HG03558 (cell line): ENCODE results near the gene KCNQ1.
A peak's percentile ranks its signal among the peaks of the same experiment; 100 is the strongest.

ENCODE experiments used
- ATAC-seq: cut with Tn5 transposase; IDR thresholded peaks from one replicate; pipeline ENCODE4 v1.9.1; 2021; ENCODE audit warnings: moderate number of reproducible peaks; ENCODE audit not compliant: unreplicated experiment; ENCODE audit errors: extremely low read depth

KCNQ1 gene

DNA sequence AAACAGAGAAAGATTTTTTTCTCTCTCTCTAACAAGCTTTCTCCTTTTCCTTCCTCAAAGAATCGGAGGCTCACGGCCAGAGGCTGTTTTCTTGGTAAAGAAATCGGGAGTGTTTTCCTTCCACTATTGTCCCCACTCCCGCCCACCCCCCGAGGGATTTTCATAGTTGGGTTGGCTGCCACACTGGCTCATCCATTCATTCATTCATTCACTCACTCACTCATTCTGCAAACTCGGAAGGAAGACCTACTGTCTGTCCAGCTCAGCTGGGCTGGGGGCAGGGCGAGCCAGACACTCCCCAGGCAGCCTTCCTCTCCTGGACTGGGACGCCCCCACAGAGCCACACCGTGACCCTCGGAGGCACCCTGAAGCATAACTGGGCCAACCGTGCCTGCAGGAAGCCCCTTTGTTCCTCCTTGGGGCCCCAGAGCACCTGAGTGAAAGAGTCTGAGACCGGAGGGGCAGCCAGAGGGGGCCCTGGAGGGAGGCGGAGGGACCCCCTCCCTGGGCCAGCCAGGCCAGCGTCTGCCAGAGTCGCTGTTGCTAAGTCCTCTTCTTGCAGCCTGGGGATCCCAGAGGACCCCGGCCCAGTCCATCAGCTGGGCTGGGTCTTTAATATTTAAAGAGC lies 423.8 kb downstream of the KCNQ1 start:
- no peak for ATAC-seq

DNA sequence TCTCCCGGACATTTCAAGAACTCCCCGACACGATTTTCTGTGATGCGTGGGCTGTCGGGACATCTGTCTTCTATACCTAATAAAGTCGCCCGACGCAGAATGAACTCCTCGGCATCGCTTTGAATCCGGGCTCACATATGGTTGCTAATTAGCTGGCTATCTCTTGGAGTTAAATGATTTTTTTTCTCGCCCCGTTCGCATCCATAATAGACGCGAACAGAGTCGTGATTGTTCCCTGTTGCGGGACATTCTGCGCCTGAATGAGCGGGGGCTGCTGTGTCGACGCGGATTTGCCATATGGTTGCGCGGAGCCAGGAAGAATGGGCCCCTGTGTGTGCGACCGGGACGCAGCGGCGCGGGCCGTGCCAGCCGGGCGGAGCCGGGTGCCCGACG lies 424.3 kb downstream of the KCNQ1 start:
- no peak for ATAC-seq

DNA sequence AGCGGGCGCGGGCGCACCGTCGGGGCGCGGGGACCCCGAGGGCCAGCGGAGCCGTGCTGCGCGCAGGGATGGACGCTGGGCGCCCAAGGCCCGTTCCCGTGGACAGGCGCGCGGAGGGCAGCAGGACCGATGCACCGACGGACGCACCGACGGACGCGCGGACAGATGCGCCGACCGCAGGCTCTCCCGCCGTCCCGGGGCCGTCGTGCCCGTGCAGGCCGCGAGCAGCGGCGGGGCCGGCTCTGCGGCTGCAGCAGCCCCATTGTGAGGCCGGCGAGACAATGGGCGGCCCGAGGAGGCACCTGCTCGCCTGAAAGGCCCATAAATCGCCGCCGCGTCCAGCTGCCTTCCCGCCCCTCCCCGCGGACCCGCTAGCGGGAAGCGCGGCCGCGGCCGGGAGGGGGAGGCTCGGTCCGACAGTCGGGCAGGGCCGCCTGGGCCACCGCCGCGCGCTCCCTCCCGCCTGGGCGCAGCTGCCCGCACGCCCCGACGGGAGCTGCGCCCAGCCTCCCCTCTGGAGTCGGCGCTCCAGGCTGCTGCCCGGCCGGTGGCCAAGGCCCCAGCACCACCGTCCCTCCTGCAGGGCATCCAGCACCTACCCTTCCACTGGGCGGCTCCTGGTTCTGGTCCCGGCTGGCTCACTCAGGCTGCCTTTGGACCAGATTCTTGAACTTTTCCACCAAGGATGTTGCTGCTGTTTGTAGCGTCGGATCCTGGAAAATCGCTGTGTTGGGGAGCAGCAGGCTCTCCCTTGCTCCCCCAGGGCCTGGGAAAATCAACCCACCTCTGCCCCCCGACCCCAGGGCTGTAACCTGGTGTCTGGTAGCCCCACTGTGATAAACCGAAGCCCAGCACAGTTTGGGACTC lies 425.0 kb downstream of the KCNQ1 start:
- ATAC-seq = no peak

DNA sequence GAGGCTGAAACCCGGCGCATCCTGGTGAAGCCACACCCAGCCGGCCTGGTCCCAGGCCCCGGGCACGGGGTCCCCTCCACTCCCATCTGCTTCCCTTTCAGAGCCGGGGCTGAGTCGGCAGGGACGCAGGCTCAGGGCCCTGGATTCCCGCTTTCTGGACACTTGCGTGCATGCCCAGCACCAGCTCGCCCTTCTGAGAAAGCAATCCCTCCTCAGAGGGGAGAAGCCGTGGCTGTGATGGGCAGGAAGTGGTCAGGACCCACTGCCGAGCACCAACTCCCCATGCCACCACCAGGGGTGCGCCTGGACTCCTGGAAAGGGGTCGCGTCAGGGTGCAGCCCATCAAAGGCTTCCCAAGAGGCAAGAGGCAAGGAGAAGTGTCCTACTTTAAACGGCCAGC lies 425.7 kb downstream of the KCNQ1 start:
- ATAC-seq = no peak

DNA sequence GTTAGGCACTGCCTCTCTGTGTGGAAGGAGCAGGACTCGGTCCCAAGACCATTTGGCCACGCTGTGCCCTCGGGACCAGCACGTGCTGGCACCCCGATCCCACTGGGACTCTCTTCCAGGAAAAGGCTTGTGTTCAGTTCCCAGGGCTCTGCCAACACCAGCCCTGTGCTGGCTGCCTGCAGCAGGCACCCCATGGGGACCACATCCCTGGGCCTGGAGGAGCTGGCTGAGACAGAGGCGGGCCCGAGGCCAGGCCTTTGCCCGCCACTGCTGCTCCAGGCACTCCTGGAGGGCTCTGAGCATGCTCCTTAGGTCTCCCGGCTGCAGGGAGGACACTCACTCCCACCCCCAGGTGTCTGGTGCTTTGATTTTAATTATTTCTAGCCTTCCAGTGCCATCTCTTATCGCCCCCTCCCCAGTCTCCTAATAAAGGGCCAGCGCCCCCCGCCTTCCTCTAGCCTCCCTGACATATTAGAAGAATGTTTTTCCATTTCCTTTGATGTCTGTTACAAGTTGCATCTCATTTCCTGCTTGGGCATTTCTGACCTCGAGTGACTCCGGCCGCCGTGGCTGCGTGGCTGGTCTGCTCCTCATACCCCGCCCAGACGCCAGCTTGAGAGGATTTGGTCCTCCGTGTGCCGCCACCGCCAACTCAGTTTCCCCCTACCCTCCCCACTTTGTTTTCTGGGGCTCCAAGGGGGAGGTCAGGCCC lies 426.3 kb downstream of the KCNQ1 start:
- no peak for ATAC-seq

DNA sequence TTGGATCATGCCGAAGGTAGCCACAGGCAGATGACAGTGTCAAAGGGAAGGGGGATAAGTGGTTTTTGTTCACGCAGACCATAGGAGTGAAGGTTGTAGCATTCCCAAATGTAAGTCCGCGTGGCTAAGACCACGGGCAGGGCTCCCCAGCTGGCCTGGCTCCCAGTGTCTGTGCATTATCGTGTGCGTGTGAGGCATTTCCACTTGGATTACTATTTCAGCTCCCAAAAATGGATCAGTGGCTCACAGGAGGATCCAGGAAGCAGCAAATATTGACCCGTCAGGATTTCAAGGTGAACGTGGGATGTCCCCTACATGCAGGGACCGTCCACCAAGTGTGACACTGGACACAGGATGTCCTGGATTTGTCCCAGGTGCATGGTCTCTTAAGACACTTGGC lies 430.2 kb downstream of the KCNQ1 start:
- ATAC-seq = no peak

DNA sequence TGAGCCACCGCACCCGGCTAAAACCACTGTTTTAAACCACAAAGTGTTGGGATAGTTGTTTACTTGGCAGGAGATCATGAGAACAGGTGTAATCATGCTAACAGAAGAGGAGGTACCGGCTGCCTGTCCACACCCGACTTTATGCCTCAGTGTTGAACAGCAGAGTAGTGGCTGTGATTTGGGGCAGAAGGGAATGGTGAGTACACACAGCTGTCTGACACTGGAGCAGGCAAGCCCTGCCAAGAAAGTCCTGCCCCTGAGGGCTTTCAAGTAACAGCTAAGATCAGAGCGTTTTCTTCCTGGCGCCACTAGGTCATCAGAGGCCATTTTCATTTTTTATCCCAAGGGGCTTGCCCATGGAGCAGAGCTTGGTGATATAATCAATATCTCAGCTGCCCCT lies 432.7 kb downstream of the KCNQ1 start:
- no peak for ATAC-seq

DNA sequence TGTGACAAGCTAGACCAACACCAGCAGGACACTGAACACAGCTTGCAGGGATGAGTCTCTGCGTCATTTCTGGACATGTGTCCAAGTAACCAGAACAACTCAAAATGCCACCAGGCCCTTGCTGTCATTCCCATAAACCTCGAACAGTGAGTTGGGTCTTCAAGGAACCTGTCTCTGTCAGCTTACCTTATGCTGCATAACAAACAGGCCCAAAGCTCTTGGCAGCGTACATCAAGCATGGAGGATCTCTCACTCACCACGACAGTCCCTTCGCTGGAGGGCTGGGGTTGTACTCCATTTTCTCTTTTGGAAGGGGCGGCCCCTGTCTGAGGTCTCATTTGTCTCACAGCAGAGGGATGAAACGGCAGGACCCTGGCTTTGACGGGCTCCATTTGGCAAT lies 434.0 kb downstream of the KCNQ1 start:
- no peak for ATAC-seq

DNA sequence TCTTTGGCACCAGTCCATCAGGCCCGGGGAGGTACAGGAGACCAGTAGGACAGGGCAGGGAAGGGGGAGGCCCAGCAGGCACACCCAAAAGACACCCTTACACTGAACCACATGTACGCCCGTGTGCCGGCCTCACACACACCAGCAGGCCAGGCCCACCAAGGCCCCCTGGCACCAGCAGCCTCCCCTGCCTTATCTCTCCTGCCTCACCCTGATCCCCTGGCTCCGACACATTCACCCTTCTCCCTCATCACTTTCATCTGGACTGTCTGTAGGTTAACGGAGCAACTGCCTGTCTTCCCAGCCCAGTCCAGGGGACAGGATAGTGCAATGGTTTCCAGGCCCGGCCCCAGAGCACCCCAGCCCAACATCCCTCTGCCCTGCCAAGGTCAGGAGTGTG lies 435.8 kb downstream of the KCNQ1 start:
- ATAC-seq = no peak

DNA sequence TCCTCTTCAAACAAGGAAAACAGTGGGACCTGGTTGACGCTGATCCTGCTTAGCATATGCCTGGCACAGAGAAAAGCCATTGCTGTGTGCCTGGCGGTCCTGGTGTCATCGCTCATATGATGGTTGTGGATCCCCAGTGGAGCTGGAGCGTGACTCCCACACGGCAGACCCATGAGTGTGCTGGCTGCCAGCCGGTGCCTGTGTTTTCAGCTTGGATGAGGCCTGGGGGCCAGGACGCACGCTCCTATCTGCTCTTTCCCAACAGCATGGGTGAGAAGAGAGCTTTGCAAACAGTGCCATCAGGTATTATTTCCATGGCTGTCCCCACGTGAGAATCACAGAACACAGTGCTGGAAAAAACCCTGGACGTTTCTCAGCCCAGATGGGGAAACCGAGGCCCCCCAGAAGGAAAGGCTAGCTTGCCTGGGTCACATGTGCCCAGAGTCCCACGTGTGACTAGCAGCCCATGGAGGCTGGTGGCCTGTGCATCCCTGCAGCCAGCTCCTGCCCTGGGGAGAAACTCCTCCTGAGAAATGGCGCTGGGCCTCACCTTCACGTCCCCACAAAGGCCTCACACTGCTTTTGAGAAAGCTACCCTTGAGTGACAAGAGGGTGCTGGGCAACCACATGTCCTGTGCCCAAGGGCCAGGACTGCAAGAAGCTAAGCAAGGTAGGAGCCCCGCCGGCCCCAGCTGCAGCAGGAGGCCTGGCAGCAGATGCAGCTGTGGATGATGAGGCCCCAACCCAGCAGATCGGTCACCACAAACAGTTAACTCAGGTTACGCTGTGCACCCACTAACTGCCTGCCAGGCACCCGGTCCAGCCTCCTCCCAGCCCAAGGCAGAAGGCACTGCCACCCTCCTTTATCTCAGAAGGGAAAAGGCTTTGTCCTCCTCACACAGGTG lies 436.5 kb downstream of the KCNQ1 start:
- no peak for ATAC-seq

DNA sequence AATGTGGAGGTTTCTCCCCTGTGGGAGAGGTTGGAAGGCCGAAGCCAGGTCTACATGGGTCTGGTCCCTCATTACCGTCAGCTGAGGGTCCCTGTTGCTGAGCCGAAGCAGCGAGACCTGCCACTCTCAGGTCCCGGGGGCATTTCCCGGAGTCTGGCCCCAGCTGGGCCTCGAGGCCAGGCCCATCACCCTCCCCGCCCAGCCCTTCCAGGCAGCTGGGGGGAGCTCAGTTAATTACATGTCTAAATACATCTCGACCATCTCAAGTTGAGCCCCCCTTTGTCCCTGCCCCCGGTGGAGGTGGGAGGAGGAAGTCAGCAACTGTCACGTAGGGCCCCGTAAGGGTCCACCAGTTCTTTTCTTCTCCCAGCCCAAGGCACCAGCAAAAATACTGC lies 437.2 kb downstream of the KCNQ1 start:
- ATAC-seq = no peak

DNA sequence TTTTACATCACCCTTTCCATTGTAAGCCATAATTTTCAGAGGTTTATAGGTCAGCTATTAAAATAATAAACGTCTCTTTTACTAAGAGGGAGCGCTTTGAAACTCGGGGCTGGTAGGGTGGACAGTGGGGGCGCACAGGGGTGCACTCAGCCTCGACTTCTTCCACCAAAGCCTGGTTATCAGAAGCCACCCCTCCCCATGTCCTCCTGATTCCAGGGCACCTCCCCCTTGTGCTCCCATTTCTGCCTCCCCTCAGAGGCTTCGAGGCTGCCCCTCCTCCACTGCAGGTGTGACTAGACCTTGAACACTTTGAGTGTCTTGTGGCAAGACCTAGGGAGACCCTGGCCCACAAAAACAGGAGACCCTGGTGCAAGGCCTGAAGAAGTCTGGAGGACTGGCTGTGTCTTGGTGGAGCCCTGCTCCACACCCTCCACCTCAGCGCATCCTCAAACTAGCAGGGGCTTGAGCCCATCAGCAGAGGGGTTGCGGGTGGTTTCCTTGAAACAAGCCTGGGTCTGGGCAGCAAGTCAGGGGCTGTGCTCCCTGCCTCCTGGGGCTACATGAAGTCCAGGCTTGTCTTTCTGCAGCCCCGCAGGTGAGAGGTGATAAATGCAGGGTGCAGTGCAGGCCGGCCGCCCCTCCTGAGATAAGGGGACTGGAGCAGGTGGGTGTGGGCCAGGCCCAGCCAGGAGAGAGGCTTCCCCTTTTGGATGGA lies 437.7 kb downstream of the KCNQ1 start:
- no peak for ATAC-seq

DNA sequence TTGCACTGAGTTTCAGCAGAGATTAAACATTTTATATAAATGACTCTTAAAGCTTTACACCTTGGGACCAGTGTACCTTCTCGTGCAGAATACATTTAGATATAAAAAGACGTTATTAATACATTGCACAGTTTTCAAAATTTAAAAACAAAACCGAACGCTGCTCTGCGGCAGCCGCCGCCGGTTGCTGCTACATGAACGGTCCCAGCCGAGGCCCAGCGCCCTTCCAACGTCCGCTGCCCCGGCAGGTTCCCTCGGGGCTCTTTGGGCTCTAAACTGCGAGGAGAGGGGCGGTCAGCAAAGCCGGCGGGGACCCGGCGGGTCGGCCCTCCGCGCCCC lies 438.8 kb downstream of the KCNQ1 start:
- ATAC-seq = no peak

DNA sequence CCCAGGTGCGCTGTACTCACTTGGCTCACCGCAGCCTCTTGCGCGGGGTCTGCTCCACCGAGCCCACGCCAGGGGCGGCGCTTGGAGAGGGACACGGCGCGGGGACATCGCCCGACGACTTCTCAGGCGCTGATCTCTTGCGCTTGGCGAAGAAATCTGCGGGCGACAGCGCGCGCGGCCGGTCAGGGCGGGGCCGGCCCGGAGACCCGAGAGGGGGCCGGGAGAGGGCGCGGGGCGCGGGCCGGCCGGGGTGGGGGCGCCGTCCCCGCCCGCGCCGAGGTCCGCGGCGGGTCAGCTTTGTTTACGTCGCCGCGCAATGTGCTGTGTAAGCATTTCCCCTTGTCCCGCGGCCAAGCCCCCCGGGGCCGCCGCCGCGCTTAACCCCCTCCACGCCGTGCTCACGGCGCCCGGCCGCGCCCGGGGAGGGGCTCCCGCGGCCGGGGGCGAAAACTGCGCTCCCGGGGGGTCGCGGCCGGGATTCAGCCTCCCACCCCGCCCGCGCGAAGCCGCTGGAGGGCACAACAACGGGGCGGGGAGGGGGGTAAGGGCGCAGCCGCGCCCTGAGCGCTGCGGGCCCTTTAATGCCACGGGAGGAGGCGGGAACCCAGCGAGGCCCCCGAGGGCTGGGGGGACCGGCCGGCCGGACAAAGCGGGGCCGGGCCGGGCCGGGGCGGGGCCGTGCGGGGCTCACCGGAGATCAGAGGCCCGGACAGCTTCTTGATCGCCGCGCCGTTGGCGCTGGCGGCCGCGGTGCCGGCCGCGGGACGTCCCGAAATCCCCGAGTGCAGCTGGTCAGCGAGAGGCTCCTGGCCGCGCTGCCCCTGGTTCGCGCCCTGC lies 439.4 kb downstream of the KCNQ1 start:
- ATAC-seq = no peak

DNA sequence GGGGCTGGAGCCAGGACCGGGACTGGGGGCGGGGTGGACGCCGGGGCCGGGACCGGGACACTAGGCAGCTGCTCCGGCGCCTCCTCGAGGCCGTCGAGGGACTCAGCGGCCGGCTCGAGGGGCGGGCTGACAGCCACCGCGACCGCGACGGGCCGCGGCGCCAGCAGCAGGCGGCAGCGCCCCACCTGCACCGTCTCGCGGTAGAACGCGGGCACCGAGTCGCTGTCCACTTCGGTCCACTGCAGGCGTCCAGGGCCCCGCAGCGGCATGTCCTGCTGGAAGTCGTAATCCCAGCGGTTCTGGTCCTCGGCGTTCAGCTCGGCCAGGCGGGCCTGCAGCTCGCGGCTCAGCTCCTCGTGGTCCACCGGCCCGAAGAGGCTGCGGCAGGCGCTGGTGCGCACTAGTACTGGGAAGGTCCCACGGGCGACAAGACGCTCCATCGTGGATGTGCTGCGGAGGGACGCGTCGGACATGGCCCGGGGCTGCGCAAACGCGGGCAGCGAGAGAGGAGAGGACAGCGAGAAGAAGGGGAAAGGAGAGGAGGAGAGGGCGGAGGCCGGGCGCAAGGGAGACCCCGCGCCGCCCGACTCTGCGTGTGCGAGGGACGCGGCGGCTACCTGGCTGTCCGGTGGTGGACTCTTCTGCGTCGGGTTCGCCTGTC lies 440.3 kb downstream of the KCNQ1 start:
- ATAC-seq = no peak

DNA sequence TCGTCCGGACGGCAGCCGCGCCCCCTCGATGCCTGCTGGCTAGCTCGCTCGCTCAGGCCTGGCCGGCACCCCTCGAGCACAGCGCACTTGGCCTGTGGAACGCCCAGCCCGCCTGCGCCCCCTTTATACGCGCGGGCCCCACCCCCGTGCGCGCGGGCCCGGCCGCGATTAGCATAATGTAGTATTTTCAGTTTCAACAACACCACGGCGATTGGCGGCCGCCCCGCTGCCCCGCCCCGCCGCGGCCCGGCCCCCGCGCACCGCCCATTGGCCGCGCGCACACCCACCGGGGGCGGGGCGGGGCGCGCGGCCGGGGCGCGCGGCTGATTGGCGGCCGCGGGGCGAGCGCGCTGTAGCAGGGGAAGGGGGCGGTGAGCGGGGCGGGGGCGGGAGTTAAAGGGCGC lies 440.9 kb downstream of the KCNQ1 start, which contains the start of gene CDKN1C:
TSS of gene CDKN1C (minus strand) at position 98 of the 404 bp plus-strand sequence. CDS start 319 bp downstream, outside the sequence.
- peak; percentile 38 for ATAC-seq

DNA sequence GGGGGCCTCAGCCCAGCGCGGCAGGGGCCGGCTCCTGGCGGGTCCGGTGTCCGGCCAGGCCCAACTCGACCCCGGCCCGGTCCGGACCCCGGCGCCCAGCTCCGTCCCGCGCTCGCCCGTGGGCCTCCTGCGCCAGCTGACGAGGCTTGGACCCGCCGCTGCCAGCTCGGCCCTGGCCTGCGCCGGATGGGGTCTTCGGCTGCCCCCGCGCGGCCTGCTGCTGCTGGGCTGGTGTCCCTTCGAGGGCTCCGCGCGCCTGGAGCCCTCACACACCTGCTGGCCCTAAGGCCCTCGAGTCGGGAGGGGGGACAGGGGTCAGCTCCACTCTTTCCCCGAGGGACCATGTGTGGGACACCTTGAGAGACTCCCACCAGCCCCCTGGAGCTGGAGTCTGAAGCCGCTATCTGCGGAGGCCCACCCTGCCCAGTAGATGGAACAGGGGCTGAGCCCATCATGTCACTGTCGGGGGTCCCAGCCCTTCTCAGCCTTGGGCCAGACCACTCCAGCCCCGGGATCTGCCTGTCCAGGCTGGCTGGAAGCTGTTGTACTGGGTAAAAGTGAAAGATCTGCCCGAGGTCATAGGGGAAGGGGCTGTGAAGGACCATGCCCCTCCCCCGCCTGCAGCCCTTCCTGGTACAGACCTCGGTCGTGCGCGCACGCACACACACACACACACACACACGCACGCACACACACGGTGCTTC lies 441.5 kb downstream of the KCNQ1 start:
- ATAC-seq = no peak

DNA sequence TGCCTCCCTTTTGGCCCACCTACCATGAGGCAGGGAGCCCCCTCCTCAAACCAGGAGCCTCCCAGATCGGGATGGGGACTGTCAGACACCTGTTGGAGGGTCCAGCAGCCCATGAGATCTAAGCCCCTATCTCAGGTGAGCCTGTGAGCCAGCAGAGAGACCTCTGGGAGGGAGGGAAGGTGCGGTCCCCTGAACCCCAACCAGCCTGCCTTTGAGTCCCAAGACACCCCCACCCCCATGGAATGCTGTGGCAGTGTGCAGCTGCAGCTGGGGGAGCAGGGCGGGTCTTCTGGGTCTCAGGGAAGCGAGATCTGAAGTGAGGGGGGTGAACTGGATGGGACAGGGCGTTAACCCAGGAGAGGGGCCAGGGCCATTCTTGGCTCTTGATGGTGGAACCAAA lies 442.1 kb downstream of the KCNQ1 start:
- no peak for ATAC-seq
